GM12875 (cell line): ENCODE results near the gene CACNG1.

ENCODE experiments used
- H3K4me3 ChIP-seq: one replicate; pipeline ENCODE4 v1.5.1; 2011; ENCODE audit warnings: low read depth, low read length, control low read depth
- TF ChIP-seq, protein P1 (sequence below): IDR thresholded peaks from 2 replicates; pipeline ENCODE4 v1.5.1; 2011; ENCODE audit warnings: low read depth, mild to moderate bottlenecking, control low read depth, inconsistent platforms, low read length, moderate library complexity, borderline replicate concordance; ENCODE audit not compliant: insufficient read depth

The CACNG1 gene

DNA sequence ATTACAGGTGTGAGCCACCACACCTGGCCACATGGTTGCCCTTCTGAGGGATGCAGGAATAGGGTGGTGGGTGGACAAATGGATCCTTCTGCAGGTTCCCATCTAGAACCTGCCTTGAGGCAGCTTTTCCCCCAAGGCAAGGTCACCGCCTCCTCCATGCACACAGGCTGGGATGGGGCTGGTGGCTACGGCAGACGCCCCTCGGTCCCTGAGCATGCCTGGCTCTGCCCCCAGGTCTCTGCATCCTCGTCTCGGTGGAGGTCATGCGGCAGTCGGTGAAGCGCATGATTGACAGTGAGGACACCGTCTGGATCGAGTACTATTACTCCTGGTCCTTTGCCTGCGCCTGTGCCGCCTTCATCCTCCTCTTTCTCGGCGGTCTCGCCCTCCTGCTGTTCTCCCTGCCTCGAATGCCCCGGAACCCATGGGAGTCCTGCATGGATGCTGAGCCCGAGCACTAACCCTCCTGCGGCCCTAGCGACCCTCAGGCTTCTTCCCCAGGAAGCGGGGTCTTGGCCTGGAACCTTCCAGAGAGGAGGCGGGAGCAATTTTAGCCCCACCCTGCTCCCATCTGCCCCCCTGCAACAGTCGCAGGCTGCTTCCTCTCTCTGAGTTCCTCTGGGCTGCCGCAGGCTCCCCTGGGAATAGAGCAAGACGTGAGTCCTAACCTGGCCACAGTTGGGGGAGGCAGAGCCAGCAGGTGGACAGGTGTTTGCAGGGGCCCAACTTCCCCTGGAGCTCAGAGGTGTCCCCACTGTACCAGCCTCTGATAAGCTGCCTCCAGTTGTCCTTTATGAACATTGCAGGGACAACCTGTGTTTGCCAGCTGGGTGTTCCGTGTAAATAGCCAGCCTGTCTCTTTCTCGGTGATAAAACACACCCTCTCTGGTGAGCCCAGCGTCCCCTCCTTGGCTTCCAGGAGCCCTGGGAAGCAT, 11.7 kb downstream of the CACNG1 start:
- H3K4me3 ChIP-seq, result no peak overlapping the region
- TF ChIP-seq, protein P1, sequence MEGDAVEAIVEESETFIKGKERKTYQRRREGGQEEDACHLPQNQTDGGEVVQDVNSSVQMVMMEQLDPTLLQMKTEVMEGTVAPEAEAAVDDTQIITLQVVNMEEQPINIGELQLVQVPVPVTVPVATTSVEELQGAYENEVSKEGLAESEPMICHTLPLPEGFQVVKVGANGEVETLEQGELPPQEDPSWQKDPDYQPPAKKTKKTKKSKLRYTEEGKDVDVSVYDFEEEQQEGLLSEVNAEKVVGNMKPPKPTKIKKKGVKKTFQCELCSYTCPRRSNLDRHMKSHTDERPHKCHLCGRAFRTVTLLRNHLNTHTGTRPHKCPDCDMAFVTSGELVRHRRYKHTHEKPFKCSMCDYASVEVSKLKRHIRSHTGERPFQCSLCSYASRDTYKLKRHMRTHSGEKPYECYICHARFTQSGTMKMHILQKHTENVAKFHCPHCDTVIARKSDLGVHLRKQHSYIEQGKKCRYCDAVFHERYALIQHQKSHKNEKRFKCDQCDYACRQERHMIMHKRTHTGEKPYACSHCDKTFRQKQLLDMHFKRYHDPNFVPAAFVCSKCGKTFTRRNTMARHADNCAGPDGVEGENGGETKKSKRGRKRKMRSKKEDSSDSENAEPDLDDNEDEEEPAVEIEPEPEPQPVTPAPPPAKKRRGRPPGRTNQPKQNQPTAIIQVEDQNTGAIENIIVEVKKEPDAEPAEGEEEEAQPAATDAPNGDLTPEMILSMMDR, result no peak

DNA sequence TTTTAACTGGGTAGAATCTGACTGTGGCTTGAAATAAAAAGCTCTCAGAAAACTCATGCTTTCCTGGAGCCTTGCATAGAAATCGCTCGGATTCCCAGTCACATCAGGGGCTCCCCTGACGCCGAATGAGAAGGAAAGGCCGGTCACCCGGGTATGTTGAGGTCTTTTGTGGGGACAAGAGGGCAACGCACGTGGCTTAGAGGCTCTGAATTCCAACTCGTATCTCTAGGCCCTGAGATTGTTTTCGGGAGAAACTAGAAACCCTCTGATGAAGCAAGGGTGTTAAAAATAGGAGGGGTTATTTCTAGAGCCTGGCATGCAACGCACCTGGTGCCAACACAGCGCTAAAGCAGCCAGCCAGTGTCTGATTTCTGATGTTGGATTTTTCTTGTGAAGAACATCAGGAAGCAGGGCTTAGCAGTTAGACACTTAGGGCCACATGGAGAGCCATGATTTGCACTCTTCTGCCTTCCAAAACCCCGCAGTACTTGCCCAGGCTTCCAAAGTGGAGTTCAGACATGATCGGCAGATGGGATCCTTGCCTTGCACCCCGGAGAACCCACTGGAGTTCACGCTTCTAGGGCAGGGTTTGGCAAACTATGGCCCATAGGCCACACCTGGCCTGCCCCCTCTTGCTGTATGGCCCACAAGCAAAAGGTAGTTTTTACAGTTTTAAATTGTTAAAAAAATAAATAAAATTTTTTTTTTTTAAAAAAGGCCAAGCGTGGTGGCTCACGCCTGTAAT, 12.6 kb downstream of the CACNG1 start:
- TF ChIP-seq, protein P1, result no peak
- H3K4me3 ChIP-seq, result no peak overlapping the region

DNA sequence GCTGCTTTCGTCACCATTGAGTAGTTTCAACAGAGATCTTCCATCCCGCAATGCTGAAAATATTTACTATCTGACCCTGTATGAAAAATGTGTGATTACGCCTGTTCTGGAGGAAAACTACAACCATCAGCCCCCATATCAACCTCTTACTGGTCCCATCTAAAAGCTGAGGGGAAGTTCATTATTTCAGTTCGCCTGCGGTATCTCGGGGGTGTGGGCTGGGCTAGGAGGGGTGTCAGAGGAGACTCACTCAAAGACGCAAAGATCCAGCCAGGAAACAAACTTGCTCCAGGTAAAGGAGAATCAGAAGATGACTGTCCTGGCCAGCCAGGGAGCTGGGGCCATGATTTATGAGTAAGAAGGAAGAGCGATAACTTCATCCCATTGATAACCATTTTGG, 13.7 kb downstream of the CACNG1 start:
- TF ChIP-seq, protein P1, result no peak
- H3K4me3 ChIP-seq, result no peak overlapping the region

DNA sequence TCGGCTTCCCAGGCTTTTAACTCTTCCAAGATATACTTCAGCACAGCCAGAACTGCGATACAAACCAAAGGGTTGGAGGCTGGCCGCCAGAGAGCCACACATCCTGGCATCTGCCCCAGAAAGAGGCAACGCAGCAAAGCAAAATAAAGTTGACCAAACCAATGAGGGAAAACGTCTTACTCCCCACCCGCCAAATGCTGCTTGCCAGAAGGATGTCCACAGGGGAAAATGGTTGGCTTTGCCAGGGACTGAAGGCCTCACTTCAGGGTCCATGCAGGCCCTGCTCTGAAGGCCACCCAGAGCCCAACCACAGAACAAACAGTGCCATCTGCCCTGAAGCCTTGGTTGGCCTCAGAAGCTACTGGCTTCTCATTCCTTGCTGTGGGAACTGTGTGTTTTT, 15.0 kb downstream of the CACNG1 start:
- H3K4me3 ChIP-seq, result no peak overlapping the region
- TF ChIP-seq, protein P1, result no peak

DNA sequence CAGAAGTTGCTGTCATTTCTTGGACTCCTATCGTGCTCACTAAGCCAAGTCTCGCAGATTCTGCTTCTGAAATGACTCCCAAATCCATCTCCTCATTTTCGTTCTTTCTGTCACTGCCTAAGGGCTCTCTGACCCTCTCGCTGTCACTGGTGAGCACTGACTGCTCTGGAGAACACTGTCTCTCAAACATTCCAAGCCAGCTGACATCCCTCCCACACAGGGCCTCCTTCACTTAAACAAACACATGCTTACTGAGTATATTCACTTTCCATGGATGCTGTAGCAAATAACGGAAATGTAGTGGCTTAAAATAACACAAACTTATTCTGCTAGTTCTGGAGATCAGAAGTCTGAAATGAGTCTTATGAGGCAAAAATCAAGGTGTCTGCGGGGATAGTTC, 18.8 kb downstream of the CACNG1 start:
- TF ChIP-seq, protein P1, result no peak
- no peak overlapping the region for H3K4me3 ChIP-seq

DNA sequence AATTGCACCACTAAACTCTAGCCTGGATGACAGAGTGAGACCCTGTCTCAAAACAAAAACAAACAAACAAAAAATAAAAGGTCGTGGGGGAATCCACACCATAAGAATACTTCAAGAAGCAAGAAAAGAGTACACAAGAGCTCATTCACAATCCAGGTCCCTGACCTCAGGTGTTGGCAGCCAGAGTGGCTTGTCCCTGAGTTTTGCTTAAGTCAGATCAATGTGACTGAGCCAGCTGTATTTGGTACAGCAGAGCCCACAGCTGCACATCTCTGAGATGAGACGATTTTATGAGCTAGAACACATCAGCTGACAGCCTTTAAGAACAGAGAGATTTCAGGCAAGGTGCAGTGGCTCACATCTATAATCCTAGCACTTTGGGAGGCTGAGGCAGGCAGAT, 22.4 kb downstream of the CACNG1 start:
- H3K4me3 ChIP-seq, result no peak overlapping the region

More for the DNA sequence above, 22.4 kb downstream of the CACNG1 start:
- TF ChIP-seq, protein P1, result no peak
